ENCODE data around the gene UBE2G2.

GRCh38 chr21:44726826-44727225 lies 74.8 kb downstream of the UBE2G2 start:
- TF ChIP-seq POLR2A (IDR thresholded peaks at IDR 0.05) (no peak), CTCF (IDR thresholded peaks at IDR 0.05) (no peak), POLR2AphosphoS5 (IDR thresholded peaks at IDR 0.05) (no peak)

Measured in prostate gland (tissue), 2 donors.